Activated T-helper 17 cell treated with anti-CD3 and anti-CD28 coated beads, Interleukin-2, amount 50 U/mL, for 72 hours (primary cell): ENCODE data around the gene ADGRG2. TPM values are rescaled to one million over a fixed set of nuclear protein-coding genes. Genes with fewer than 3 reads are reported as not detected.

Experiments
- ATAC-seq: fragments of 150-1000 bp; cut with Tn5 transposase; replicated peaks from 2 replicates; pipeline ENCODE4 v1.10.0; 2021; ENCODE audit warnings: mild to moderate bottlenecking, moderate library complexity
- H3K27ac Mint-ChIP-seq: one replicate; pipeline ENCODE4 v1.8.0; 2022; ENCODE audit warnings: mixed read lengths
- H3K27me3 Mint-ChIP-seq: one replicate; pipeline ENCODE4 v1.8.0; 2022; ENCODE audit warnings: mixed read lengths
- H3K36me3 Mint-ChIP-seq: one replicate; pipeline ENCODE4 v1.8.0; 2022; ENCODE audit warnings: low read depth, mild to moderate bottlenecking, mixed read lengths
- H3K4me1 Mint-ChIP-seq: one replicate; pipeline ENCODE4 v1.8.0; 2022; ENCODE audit warnings: mixed read lengths
- H3K4me3 Mint-ChIP-seq: one replicate; pipeline ENCODE4 v1.8.0; 2022; ENCODE audit warnings: mild to moderate bottlenecking, mixed read lengths
- H3K9me3 Mint-ChIP-seq: one replicate; pipeline ENCODE4 v1.8.0; 2022; ENCODE audit warnings: mixed read lengths
- total RNA-seq, 2 donors: library from RNA; stranded (reverse); gene quantifications; one replicate each; pipeline ENCODE4 v1.2.3, GENCODE V29; 2022

Gene ADGRG2
- total RNA-seq = not detected

GRCh38 chrX:19121898-19122640 is at the start of gene ADGRG2:
Gene ADGRG2, minus strand, starts transcription at chrX:19122468. Its CDS starts 53,634 bp downstream, at chrX:19068834.
- H3K27me3 Mint-ChIP-seq = peaks cover 27% of the 10 kb centered on the region
- no peaks in the 10 kb centered on the region for H3K9me3 Mint-ChIP-seq
- no peak within 1 kb of the TSS for H3K27ac Mint-ChIP-seq
- ATAC-seq = no peak
- no peaks in the 10 kb centered on the region for H3K36me3 Mint-ChIP-seq
- no peak within 1 kb of the TSS for H3K4me3 Mint-ChIP-seq
- H3K4me1 Mint-ChIP-seq = no peaks in the 10 kb centered on the region

- H3K9me3 Mint-ChIP-seq = no peaks in the 10 kb centered on the region
- no peak overlapping the region for H3K27ac Mint-ChIP-seq
- no peak overlapping the region for H3K4me3 Mint-ChIP-seq
- H3K27me3 Mint-ChIP-seq = peaks cover 3% of the 10 kb centered on the region
- H3K36me3 Mint-ChIP-seq = no peaks in the 10 kb centered on the region
- ATAC-seq = no peak
- no peaks in the 10 kb centered on the region for H3K4me1 Mint-ChIP-seq
These were observed 46.3 kb upstream of the ADGRG2 start for GRCh38 chrX:19168609-19169008.

- no peaks in the 10 kb centered on the region for H3K9me3 Mint-ChIP-seq
- H3K27ac Mint-ChIP-seq = no peak overlapping the region
- no peak for ATAC-seq
- peaks cover 7% of the 10 kb centered on the region for H3K27me3 Mint-ChIP-seq
- H3K36me3 Mint-ChIP-seq = no peaks in the 10 kb centered on the region
- H3K4me3 Mint-ChIP-seq = no peak overlapping the region
- no peaks in the 10 kb centered on the region for H3K4me1 Mint-ChIP-seq
These were observed 40.6 kb upstream of the ADGRG2 start for GRCh38 chrX:19162851-19163250.

DNA sequence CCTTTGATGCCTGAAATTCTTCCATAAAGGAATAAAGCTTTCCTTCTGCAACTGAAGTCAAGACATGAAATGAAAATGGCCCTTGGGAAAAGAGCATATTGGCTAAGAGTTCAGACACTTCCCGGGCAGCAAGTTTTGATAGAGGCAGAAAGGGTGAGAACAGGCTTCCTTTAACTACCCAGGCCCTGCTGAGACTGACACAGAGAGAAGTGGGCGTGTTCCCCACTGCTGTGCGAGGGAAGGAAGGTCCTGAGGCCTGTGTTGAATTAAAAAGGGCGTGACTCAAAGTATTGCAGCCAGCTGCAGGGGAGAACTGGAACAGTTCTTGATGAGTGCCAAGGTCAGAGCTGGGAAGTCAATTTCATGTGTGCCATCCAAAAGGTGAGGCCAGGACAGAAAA is 33.9 kb upstream of the ADGRG2 start:
- Mint-ChIP-seq H3K4me3 (no peak overlapping the region), H3K4me1 (no peaks in the 10 kb centered on the region)
- no peak for ATAC-seq

GRCh38 chrX:19152762-19153161 is 30.5 kb upstream of the ADGRG2 start:
- Mint-ChIP-seq H3K36me3 (no peaks in the 10 kb centered on the region), H3K4me3 (no peak overlapping the region), H3K9me3 (no peaks in the 10 kb centered on the region), H3K27ac (no peak overlapping the region), H3K27me3 (peaks cover 5% of the 10 kb centered on the region), H3K4me1 (no peaks in the 10 kb centered on the region)
- ATAC-seq = no peak

More for the DNA sequence above, 33.9 kb upstream of the ADGRG2 start:
- Mint-ChIP-seq H3K36me3 (no peaks in the 10 kb centered on the region), H3K27me3 (peaks cover 8% of the 10 kb centered on the region), H3K27ac (no peak overlapping the region), H3K9me3 (no peaks in the 10 kb centered on the region)

GRCh38 chrX:19137067-19137466 is 14.8 kb upstream of the ADGRG2 start:
- Mint-ChIP-seq H3K27ac (no peak overlapping the region), H3K4me3 (no peak overlapping the region), H3K27me3 (peaks cover 3% of the 10 kb centered on the region), H3K9me3 (no peaks in the 10 kb centered on the region), H3K4me1 (no peaks in the 10 kb centered on the region), H3K36me3 (no peaks in the 10 kb centered on the region)
- no peak for ATAC-seq

DNA sequence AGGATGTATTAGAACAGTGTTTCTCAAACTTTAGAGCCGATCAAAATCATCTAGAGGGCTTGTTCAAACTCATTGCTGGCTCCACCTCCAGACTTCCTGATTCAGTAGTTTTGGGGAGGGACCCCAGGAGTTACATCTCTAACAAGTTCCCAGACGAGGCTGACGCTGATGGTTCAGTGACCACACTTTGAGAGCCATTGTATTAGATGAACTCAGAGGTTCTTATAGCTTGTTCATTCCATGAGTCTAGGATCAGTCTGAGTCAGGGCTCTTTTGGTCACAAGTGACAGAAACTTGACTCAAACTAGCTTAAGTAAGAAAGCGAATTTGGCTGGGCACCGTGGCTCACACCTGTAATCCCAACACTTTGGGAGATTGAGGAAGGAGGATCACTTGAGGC is 11.5 kb upstream of the ADGRG2 start:
- H3K4me1 Mint-ChIP-seq = no peaks in the 10 kb centered on the region
- H3K27ac Mint-ChIP-seq = no peak overlapping the region
- H3K9me3 Mint-ChIP-seq = no peaks in the 10 kb centered on the region
- peaks cover 3% of the 10 kb centered on the region for H3K27me3 Mint-ChIP-seq
- no peak for ATAC-seq
- H3K4me3 Mint-ChIP-seq = no peak overlapping the region
- H3K36me3 Mint-ChIP-seq = no peaks in the 10 kb centered on the region

- Mint-ChIP-seq H3K27me3 (peaks cover 3% of the 10 kb centered on the region), H3K9me3 (no peaks in the 10 kb centered on the region), H3K36me3 (no peaks in the 10 kb centered on the region), H3K4me3 (no peak overlapping the region), H3K4me1 (no peaks in the 10 kb centered on the region), H3K27ac (no peak overlapping the region)
- no peak for ATAC-seq
These were observed 11.0 kb upstream of the ADGRG2 start for GRCh38 chrX:19133231-19133630.

DNA sequence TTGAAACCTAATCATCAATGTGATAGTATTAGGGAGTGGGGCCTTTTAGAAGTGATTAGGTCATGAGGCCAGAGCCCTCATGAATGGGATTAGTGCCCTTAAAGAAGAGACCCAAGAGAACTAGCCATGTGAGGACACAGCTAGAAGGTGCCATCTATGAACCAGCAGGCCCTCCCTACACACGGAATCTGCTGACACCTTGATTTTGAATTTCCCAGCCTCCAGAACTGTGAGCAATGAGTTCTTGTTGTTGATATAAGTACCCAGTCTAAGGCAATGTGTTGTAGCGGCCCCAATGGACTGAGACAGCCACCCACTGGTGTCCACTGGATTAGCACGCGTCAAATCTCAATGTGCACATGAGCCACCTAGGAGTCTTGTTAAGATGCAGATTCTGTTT is 8.4 kb upstream of the ADGRG2 start:
- ATAC-seq = no peak
- no peaks in the 10 kb centered on the region for H3K36me3 Mint-ChIP-seq
- no peaks in the 10 kb centered on the region for H3K4me1 Mint-ChIP-seq
- peaks cover 3% of the 10 kb centered on the region for H3K27me3 Mint-ChIP-seq
- no peaks in the 10 kb centered on the region for H3K9me3 Mint-ChIP-seq
- H3K27ac Mint-ChIP-seq = no peak overlapping the region
- H3K4me3 Mint-ChIP-seq = no peak overlapping the region

- no peaks in the 10 kb centered on the region for H3K4me1 Mint-ChIP-seq
- H3K9me3 Mint-ChIP-seq = no peaks in the 10 kb centered on the region
- no peak for ATAC-seq
- no peak overlapping the region for H3K27ac Mint-ChIP-seq
- H3K4me3 Mint-ChIP-seq = no peak overlapping the region
- H3K27me3 Mint-ChIP-seq = peaks cover 8% of the 10 kb centered on the region
- no peaks in the 10 kb centered on the region for H3K36me3 Mint-ChIP-seq
These were observed 7.4 kb upstream of the ADGRG2 start for GRCh38 chrX:19129694-19130093.

GRCh38 chrX:19127649-19128168 is 5.4 kb upstream of the ADGRG2 start:
- H3K27me3 Mint-ChIP-seq = peaks cover 15% of the 10 kb centered on the region
- H3K9me3 Mint-ChIP-seq = no peaks in the 10 kb centered on the region
- no peak overlapping the region for H3K4me3 Mint-ChIP-seq
- ATAC-seq = no peak
- H3K36me3 Mint-ChIP-seq = no peaks in the 10 kb centered on the region
- no peak overlapping the region for H3K27ac Mint-ChIP-seq
- no peaks in the 10 kb centered on the region for H3K4me1 Mint-ChIP-seq

DNA sequence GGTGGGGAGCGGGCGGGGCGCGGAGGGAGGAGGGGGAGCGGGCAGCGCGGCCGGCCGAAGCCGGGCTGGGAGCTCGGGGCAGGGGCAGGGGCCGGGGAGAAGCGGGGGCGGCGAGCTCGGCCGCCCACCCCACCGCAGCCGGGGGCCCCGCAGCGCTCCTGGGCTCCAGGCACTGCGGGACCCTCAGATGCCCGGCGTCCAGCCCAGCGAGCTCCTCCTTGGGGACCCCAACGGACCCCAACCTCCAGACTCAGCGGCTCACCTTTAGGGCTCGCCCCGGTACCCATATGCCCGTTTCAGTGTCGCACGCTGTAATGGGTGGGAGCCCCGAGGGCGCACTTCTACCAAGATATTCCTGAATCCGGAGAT is 357 bp upstream of the ADGRG2 start:
- ATAC-seq = no peak
- no peaks in the 10 kb centered on the region for H3K9me3 Mint-ChIP-seq
- H3K27ac Mint-ChIP-seq = no peak overlapping the region
- H3K36me3 Mint-ChIP-seq = no peaks in the 10 kb centered on the region
- H3K4me1 Mint-ChIP-seq = no peaks in the 10 kb centered on the region
- peaks cover 27% of the 10 kb centered on the region for H3K27me3 Mint-ChIP-seq
- no peak overlapping the region for H3K4me3 Mint-ChIP-seq

GRCh38 chrX:19121466-19121865 is 802 bp downstream of the ADGRG2 start:
- Mint-ChIP-seq H3K27ac (no peak overlapping the region), H3K27me3 (peaks cover 30% of the 10 kb centered on the region), H3K9me3 (no peaks in the 10 kb centered on the region), H3K4me3 (no peak overlapping the region), H3K36me3 (no peaks in the 10 kb centered on the region), H3K4me1 (no peaks in the 10 kb centered on the region)
- ATAC-seq = no peak

GRCh38 chrX:19110642-19111041 is 11.6 kb downstream of the ADGRG2 start:
- H3K4me1 Mint-ChIP-seq = no peaks in the 10 kb centered on the region
- ATAC-seq = no peak
- H3K27me3 Mint-ChIP-seq = peaks cover 34% of the 10 kb centered on the region
- no peak overlapping the region for H3K27ac Mint-ChIP-seq
- no peak overlapping the region for H3K4me3 Mint-ChIP-seq
- no peaks in the 10 kb centered on the region for H3K36me3 Mint-ChIP-seq
- no peaks in the 10 kb centered on the region for H3K9me3 Mint-ChIP-seq

- Mint-ChIP-seq H3K36me3 (no peaks in the 10 kb centered on the region), H3K4me1 (no peaks in the 10 kb centered on the region), H3K27me3 (peaks cover 28% of the 10 kb centered on the region), H3K27ac (no peak overlapping the region), H3K9me3 (no peaks in the 10 kb centered on the region), H3K4me3 (no peak overlapping the region)
- no peak for ATAC-seq
These were observed 15.2 kb downstream of the ADGRG2 start for GRCh38 chrX:19107035-19107434.
